ENCODE results near the gene SPHK2.
A peak's percentile ranks its signal among the peaks of the same experiment; 100 is the strongest.

The SPHK2 gene

GRCh38 chr19:48595833-48596232 lies 23.5 kb upstream of the SPHK2 start:
- H3K27me3 Mint-ChIP-seq: peaks cover 13% of the 10 kb centered on the region
- H3K27ac Mint-ChIP-seq: peak overlapping the region; percentile 69
- no peaks in the 10 kb centered on the region for H3K36me3 Mint-ChIP-seq
- H3K4me1 Mint-ChIP-seq: peaks cover 13% of the 10 kb centered on the region
- CTCF ChIA-PET: interaction anchor here (1.0 kb wide), 1 partner anchor 11 kb away, joined by 3 read pairs; no protein-coding TSS in a partner anchor
- H3K4me3 Mint-ChIP-seq: peak overlapping the region; percentile 36
- no peak for DNase-seq
- no peaks in the 10 kb centered on the region for H3K9me3 Mint-ChIP-seq

DNA sequence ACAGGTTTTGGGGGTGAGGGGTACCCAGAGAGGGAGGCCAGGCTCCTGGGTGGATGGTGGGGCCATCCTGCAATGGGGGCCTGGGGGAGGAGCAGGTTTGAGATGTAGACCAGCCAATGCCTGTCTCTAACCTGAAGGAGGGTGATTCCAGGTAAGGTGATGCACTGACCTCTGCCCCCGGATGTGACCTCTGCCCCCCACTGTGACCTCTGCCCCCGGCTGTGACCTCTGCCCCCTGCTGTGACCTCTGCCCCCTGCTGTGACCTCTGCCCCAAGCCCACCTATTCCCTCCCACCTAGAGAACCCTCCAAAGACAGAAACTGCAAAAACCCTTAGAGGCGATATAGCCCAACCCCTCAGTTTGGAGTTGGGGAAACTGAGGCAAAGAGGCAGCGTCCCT lies 23.1 kb upstream of the SPHK2 start:
- Mint-ChIP-seq H3K36me3 (no peaks in the 10 kb centered on the region), H3K27me3 (peaks cover 9% of the 10 kb centered on the region), H3K27ac (peak overlapping the region; percentile 69)

DNA sequence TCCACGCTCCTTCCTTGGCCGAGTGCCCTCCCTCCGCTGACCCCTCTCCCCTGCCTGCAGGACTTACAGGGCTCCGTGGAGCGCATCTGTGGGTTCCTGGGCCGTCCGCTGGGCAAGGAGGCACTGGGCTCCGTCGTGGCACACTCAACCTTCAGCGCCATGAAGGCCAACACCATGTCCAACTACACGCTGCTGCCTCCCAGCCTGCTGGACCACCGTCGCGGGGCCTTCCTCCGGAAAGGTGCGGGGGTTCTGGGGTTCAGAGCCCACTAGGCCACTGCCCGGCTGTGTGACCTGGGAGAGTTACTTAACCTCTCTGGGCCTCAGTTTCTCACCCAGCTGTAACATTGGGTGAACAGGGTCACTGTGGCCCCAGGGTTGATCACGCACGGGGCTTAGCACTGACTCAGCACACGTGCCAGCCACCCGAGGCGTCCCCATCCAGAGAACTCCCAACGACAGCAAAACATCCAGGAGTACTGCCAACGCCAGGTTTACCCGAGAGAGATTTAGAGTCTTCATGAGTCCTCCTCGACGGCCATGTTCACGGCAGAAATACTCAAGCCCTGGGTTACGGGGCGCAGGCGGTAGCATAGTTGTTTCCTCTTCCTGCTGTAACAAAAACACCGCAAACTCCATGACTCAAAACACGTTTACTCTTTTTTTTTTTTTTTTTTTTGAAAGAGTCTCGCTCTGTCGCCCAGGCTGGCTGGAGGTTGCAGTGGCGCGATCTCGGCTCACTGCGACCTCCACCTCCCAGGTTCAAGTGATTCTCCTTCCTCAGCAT lies 22.4 kb upstream of the SPHK2 start:
- no peaks in the 10 kb centered on the region for H3K36me3 Mint-ChIP-seq
- H3K27me3 Mint-ChIP-seq: peaks cover 9% of the 10 kb centered on the region
- H3K4me3 Mint-ChIP-seq: peak overlapping the region; percentile 36
- H3K27ac Mint-ChIP-seq: peak overlapping the region; percentile 84
- DNase-seq: peak; percentile 59
- peaks cover 10% of the 10 kb centered on the region for H3K4me1 Mint-ChIP-seq
- CTCF ChIA-PET: no interaction called here
- no peaks in the 10 kb centered on the region for H3K9me3 Mint-ChIP-seq

More for the DNA sequence above, 23.1 kb upstream of the SPHK2 start:
- Mint-ChIP-seq H3K9me3 (no peaks in the 10 kb centered on the region), H3K4me1 (peaks cover 13% of the 10 kb centered on the region), H3K4me3 (peak overlapping the region; percentile 36)
- no peak for DNase-seq
- CTCF ChIA-PET: no interaction called here

GRCh38 chr19:48598996-48599700 lies 20.2 kb upstream of the SPHK2 start:
- Mint-ChIP-seq H3K27ac (no peak overlapping the region), H3K36me3 (no peaks in the 10 kb centered on the region), H3K4me3 (no peak overlapping the region), H3K4me1 (peaks cover 5% of the 10 kb centered on the region), H3K27me3 (no peaks in the 10 kb centered on the region), H3K9me3 (no peaks in the 10 kb centered on the region)
- CTCF ChIA-PET: no interaction called here
- no peak for DNase-seq

DNA sequence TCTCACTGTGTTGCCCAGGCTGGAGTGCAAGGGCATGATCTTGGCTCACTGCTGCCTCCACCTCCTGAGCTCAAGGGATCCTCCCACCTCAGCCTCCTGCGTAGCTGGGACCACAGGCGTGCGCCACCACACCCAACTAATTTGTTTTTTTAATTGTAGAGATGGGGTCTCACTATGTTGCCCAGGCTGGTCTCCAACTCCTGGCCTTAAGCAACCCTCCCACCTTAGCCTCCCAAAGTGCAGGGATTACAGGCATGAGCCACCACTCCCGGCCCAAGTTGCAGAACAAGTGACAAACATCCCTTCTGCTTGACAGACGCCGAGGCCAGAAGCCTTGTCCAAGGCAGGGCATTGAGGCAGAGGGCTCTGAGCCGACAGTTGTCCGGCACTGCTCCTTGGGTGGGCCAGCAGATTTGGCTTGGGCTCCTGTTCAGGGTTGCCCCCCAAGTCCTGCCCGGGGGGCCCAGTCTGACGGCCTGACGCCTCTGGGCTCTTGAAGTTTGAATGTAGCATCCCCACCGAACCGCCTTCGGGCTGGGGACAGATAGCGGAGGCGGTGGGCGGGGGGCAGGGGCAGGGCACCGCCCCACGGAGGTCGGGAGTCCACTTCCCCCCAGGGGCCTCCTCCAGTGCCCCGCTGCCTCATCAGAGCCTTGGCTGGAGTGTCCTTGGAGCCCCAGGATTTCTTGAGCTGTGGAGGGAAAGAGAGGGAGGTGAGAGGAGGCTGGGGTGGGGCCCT lies 18.5 kb upstream of the SPHK2 start:
- Mint-ChIP-seq H3K27ac (no peak overlapping the region), H3K9me3 (no peaks in the 10 kb centered on the region), H3K36me3 (no peaks in the 10 kb centered on the region), H3K27me3 (no peaks in the 10 kb centered on the region), H3K4me3 (no peak overlapping the region), H3K4me1 (peaks cover 2% of the 10 kb centered on the region)
- DNase-seq: no peak
- CTCF ChIA-PET: interaction anchor here (0.7 to 1.0 kb wide), 2 partner anchors 8 to 95 kb away, joined by 3 to 4 read pairs; no protein-coding TSS in a partner anchor

- Mint-ChIP-seq H3K27ac (no peak overlapping the region), H3K27me3 (no peaks in the 10 kb centered on the region), H3K4me1 (no peaks in the 10 kb centered on the region), H3K4me3 (no peak overlapping the region), H3K36me3 (no peaks in the 10 kb centered on the region), H3K9me3 (no peaks in the 10 kb centered on the region)
- DNase-seq: no peak
- CTCF ChIA-PET: interaction anchor here (0.8 to 1.5 kb wide), 2 partner anchors 14 to 17 kb away, joined by 3 to 4 read pairs; no protein-coding TSS in a partner anchor
These were observed 16.3 kb upstream of the SPHK2 start for GRCh38 chr19:48603001-48603400.

DNA sequence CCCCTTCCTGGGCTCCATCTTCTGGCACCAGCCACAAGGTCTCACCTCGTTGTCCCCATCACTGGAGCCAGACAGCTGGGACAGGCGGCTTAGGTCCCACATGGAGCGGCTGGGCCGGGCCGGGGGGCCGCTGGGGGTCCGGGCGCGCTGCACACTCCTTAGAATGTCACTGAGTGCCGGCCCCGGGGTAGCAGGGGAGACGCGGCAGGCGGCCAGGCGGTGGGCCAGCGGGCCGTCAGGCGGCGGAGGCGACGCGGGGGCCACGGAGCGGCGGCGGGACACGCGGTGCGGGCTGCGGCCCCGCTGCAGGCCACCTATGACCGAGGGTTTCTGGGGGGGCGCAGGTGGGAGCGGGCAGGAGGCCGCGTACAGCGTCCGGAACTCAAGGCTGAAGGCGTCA lies 15.9 kb upstream of the SPHK2 start:
- CTCF ChIA-PET: no interaction called here
- Mint-ChIP-seq H3K36me3 (no peaks in the 10 kb centered on the region), H3K27ac (no peak overlapping the region), H3K27me3 (no peaks in the 10 kb centered on the region), H3K4me1 (no peaks in the 10 kb centered on the region), H3K9me3 (no peaks in the 10 kb centered on the region), H3K4me3 (no peak overlapping the region)
- DNase-seq: no peak

DNA sequence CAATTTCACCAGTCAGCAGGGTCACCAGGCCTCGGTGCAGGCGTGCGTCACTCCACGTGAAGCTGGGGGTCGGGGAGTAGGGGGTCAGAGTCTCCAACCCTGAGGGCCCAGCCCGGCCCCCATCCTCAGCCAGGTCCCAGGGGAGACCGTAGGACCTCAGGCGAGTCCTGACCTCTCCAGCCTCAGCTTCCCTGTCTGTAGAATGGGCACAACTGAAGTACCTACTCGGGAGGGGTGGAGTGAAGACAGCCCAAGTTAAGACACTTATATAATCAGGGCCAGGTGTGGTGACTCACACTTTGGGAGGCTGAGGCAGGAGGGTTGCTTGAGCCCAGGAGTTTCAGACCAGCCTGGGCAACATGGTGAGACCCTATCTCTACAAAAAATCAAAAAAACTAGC lies 15.5 kb upstream of the SPHK2 start:
- Mint-ChIP-seq H3K4me1 (peaks cover 3% of the 10 kb centered on the region), H3K9me3 (no peaks in the 10 kb centered on the region), H3K27me3 (no peaks in the 10 kb centered on the region), H3K4me3 (no peak overlapping the region), H3K36me3 (no peaks in the 10 kb centered on the region), H3K27ac (no peak overlapping the region)
- CTCF ChIA-PET: no interaction called here
- DNase-seq: no peak

GRCh38 chr19:48606463-48607358 lies 12.6 kb upstream of the SPHK2 start, which contains the start of gene SPACA4:
Gene SPACA4, plus strand, starts transcription at chr19:48606742. Its CDS starts 237 bp downstream, at chr19:48606979.
- CTCF ChIA-PET: interaction anchor here (0.8 to 3.5 kb wide), 7 partner anchors 12 to 100 kb away, joined by 3 to 35 read pairs (median 3); no protein-coding TSS in a partner anchor
- H3K4me1 Mint-ChIP-seq: peaks cover 5% of the 10 kb centered on the region
- H3K27ac Mint-ChIP-seq: no peak within 1 kb of the TSS
- H3K36me3 Mint-ChIP-seq: no peaks in the 10 kb centered on the region
- H3K27me3 Mint-ChIP-seq: no peaks in the 10 kb centered on the region
- DNase-seq: no peak
- H3K4me3 Mint-ChIP-seq: no peak within 1 kb of the TSS
- H3K9me3 Mint-ChIP-seq: no peaks in the 10 kb centered on the region

- Mint-ChIP-seq H3K27me3 (no peaks in the 10 kb centered on the region), H3K4me3 (no peak overlapping the region), H3K9me3 (no peaks in the 10 kb centered on the region), H3K36me3 (no peaks in the 10 kb centered on the region), H3K4me1 (peaks cover 5% of the 10 kb centered on the region), H3K27ac (no peak overlapping the region)
- CTCF ChIA-PET: interaction anchor here (0.6 to 3.5 kb wide), 6 partner anchors 13 to 110 kb away, joined by 3 to 35 read pairs (median 3); no protein-coding TSS in a partner anchor
- no peak for DNase-seq
These were observed 11.9 kb upstream of the SPHK2 start for GRCh38 chr19:48607359-48607755.

DNA sequence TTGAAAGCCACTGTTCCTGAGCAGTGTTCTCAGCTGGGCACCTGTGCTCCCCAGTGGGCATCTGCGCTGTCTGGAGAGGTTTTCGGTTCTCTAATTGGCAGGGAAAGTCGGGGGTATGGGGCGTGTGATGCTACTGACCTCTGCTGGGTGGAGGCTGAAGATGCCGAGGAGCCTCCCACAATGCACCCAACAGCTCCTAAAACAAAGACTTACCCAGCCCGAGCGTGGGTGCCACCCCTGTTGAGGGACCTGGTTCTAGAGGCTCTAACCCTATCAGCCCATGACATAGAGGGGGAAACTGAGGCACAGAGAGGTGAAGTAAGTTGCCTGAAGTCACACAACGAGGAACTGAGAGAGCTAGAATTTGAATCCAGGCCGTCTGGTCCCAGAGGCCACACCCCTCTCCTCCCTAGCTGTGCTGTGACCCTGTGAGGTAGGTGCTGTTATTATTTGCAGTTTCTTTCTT lies 10.5 kb upstream of the SPHK2 start:
- CTCF ChIA-PET: interaction anchor here (0.7 to 3.5 kb wide), 14 partner anchors 9 to 342 kb away, joined by 3 to 35 read pairs (median 4); partner anchors contain the start of genes RPL18 and SPHK2
- H3K36me3 Mint-ChIP-seq: peaks cover 3% of the 10 kb centered on the region
- peaks cover 5% of the 10 kb centered on the region for H3K4me1 Mint-ChIP-seq
- H3K9me3 Mint-ChIP-seq: no peaks in the 10 kb centered on the region
- H3K27ac Mint-ChIP-seq: peak overlapping the region; percentile 77
- H3K4me3 Mint-ChIP-seq: no peak overlapping the region
- H3K27me3 Mint-ChIP-seq: no peaks in the 10 kb centered on the region
- peak; percentile 75 for DNase-seq

GRCh38 chr19:48609571-48610108 lies 9.7 kb upstream of the SPHK2 start:
- H3K9me3 Mint-ChIP-seq: no peaks in the 10 kb centered on the region
- no peak overlapping the region for H3K4me3 Mint-ChIP-seq
- CTCF ChIA-PET: interaction anchor here (0.7 to 3.5 kb wide), 12 partner anchors 8 to 342 kb away, joined by 3 to 35 read pairs (median 6); partner anchors contain the start of genes RPL18 and SPHK2
- H3K27me3 Mint-ChIP-seq: no peaks in the 10 kb centered on the region
- H3K36me3 Mint-ChIP-seq: peaks cover 6% of the 10 kb centered on the region
- peaks cover 5% of the 10 kb centered on the region for H3K4me1 Mint-ChIP-seq
- no peak overlapping the region for H3K27ac Mint-ChIP-seq
- no peak for DNase-seq

GRCh38 chr19:48611872-48612271 lies 7.4 kb upstream of the SPHK2 start:
- no peaks in the 10 kb centered on the region for H3K27me3 Mint-ChIP-seq
- H3K9me3 Mint-ChIP-seq: no peaks in the 10 kb centered on the region
- H3K36me3 Mint-ChIP-seq: peaks cover 23% of the 10 kb centered on the region
- CTCF ChIA-PET: interaction anchor here (1.9 kb wide), 1 partner anchor 106 kb away, joined by 6 read pairs; no protein-coding TSS in a partner anchor
- H3K4me3 Mint-ChIP-seq: no peak overlapping the region
- no peak for DNase-seq
- H3K4me1 Mint-ChIP-seq: peaks cover 15% of the 10 kb centered on the region
- no peak overlapping the region for H3K27ac Mint-ChIP-seq
